GM10847 (cell line): ENCODE measurements around the gene MAN1B1.

Experiments
- POLR2A ChIP-seq: IDR thresholded peaks from 2 replicates; pipeline ENCODE4 v1.6.1; 2011; ENCODE audit not compliant: insufficient read length; ENCODE audit errors: extremely low read depth

Gene MAN1B1

GRCh38 chr9:137058521-137059234 is 28.1 kb upstream of the MAN1B1 start:
- no peak for TF ChIP-seq POLR2A

GRCh38 chr9:137062384-137062783 is 24.4 kb upstream of the MAN1B1 start:
- TF ChIP-seq POLR2A: no peak

GRCh38 chr9:137063311-137064026 is 23.3 kb upstream of the MAN1B1 start:
- no peak for TF ChIP-seq POLR2A

GRCh38 chr9:137064027-137064879 is 22.5 kb upstream of the MAN1B1 start:
- no peak for TF ChIP-seq POLR2A

- no peak for TF ChIP-seq POLR2A
These were observed 22.0 kb upstream of the MAN1B1 start for GRCh38 chr9:137064880-137065164.

GRCh38 chr9:137065336-137065967 is 21.3 kb upstream of the MAN1B1 start:
- no peak for TF ChIP-seq POLR2A

GRCh38 chr9:137066096-137066861 is 20.5 kb upstream of the MAN1B1 start:
- no peak for TF ChIP-seq POLR2A

GRCh38 chr9:137067860-137068538 is 18.8 kb upstream of the MAN1B1 start:
- no peak for TF ChIP-seq POLR2A

- no peak for TF ChIP-seq POLR2A
These were observed 18.0 kb upstream of the MAN1B1 start for GRCh38 chr9:137068539-137069507.

- TF ChIP-seq POLR2A: no peak
These were observed 17.2 kb upstream of the MAN1B1 start for GRCh38 chr9:137069508-137070091.

- TF ChIP-seq POLR2A: peak; percentile 57
These were observed 16.4 kb upstream of the MAN1B1 start, which contains the start of gene SAPCD2 for GRCh38 chr9:137070201-137070905. Gene SAPCD2, minus strand, starts transcription at chr9:137070557. Its CDS starts 97 bp downstream, at chr9:137070460.

GRCh38 chr9:137070906-137071275 is 15.9 kb upstream of the MAN1B1 start:
- TF ChIP-seq POLR2A: no peak
